Dendritic cell treated with granulocyte-macrophage colony-stimulating factor and Interleukin-4, amounts not matched to agents 40 ng/mL and 50 ng/mL, for 4 days (primary cell): ENCODE measurements around the gene ACRBP.

Experiments used
- H3K27ac Mint-ChIP-seq: one replicate; pipeline ENCODE4 v1.8.0; 2022; ENCODE audit warnings: mild to moderate bottlenecking, mixed read lengths
- H3K27me3 Mint-ChIP-seq: one replicate; pipeline ENCODE4 v1.8.0; 2022; ENCODE audit warnings: mild to moderate bottlenecking, mixed read lengths
- H3K36me3 Mint-ChIP-seq: one replicate; pipeline ENCODE4 v1.8.0; 2022; ENCODE audit warnings: low read depth, mixed read lengths
- H3K4me1 Mint-ChIP-seq: one replicate; pipeline ENCODE4 v1.8.0; 2022; ENCODE audit warnings: low read depth, mixed read lengths
- H3K4me3 Mint-ChIP-seq: one replicate; pipeline ENCODE4 v1.8.0; 2022; ENCODE audit warnings: mild to moderate bottlenecking, moderate library complexity, mixed read lengths
- H3K9me3 Mint-ChIP-seq: one replicate; pipeline ENCODE4 v1.8.0; 2022; ENCODE audit warnings: mixed read lengths
- intact Hi-C: fragments of 100-400 bp; cut with micrococcal nuclease; formaldehyde crosslinking; loops from one replicate; pipeline ENCODE4 v1.15.0; 2022

The ACRBP gene

DNA sequence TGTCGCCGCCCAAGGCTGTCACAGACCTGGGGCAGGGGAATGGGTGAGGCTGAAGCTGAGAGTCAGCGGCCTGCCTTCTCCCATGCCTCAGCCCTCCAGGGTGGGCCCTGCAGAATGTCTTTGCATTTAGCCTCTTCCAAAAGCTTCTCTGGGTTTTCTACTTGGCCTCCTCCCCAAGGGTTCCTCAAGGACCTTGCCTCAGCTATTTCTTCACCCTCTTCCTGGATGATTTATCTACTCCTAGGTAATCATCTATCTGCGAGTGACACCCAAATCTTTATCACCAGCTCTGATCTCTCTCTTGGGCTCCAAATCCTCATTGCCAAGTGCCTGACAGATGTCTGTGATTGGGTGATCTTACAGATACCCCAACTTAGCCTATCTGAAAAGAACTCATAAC lies 6.7 kb downstream of the ACRBP start:
- peak overlapping the region; percentile 88 for H3K27ac Mint-ChIP-seq
- intact Hi-C loops, result no loop called here
- no peak overlapping the region for H3K4me3 Mint-ChIP-seq
- H3K4me1 Mint-ChIP-seq, result peaks cover 93% of the 10 kb centered on the region
- H3K36me3 Mint-ChIP-seq, result no peaks in the 10 kb centered on the region
- H3K9me3 Mint-ChIP-seq, result no peaks in the 10 kb centered on the region
- no peaks in the 10 kb centered on the region for H3K27me3 Mint-ChIP-seq

DNA sequence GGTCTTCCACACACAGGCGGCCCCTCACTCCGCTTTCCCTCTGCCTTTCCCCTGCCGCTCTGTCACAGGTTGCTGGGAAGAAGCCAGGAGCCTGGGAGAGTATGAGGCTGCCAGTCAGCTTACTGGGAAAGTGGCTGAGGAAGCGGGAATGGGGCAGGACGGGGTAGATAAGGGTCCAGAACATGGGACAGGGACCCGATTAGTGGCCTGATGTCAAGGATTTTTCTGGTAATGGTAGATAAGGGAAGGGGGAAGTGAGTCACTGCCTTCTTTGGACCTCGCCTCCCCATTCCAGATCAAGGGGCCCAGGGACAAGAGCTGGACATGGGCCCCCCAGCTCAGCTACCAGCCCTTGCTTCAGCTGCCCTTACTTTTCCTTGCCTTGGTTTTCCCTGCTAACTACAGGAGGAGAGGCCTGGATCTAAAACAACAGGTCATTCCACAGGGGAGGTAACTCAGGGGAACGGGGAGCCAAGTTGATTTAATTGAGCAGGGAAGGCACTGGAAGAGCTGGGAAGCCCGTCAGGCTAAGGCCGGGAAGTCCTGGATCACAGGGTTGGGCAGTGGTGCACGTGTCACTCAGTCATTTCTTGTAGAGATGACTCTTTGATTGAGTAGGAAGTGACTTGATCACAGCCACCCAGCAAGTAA lies 8.0 kb downstream of the ACRBP start:
- intact Hi-C loops, result no loop called here
- H3K4me3 Mint-ChIP-seq, result no peak overlapping the region
- no peaks in the 10 kb centered on the region for H3K9me3 Mint-ChIP-seq
- H3K27ac Mint-ChIP-seq, result peak overlapping the region; percentile 88
- H3K4me1 Mint-ChIP-seq, result peaks cover 90% of the 10 kb centered on the region
- H3K27me3 Mint-ChIP-seq, result no peaks in the 10 kb centered on the region
- no peaks in the 10 kb centered on the region for H3K36me3 Mint-ChIP-seq

- Mint-ChIP-seq H3K36me3 (no peaks in the 10 kb centered on the region), H3K4me3 (peak overlapping the region; percentile 37), H3K4me1 (peaks cover 85% of the 10 kb centered on the region), H3K27ac (peak overlapping the region; percentile 88), H3K9me3 (no peaks in the 10 kb centered on the region), H3K27me3 (peaks cover 2% of the 10 kb centered on the region)
- intact Hi-C loops, result no loop called here
Observed at GRCh38 chr12:6638305-6638704, 8.9 kb downstream of the ACRBP start.

DNA sequence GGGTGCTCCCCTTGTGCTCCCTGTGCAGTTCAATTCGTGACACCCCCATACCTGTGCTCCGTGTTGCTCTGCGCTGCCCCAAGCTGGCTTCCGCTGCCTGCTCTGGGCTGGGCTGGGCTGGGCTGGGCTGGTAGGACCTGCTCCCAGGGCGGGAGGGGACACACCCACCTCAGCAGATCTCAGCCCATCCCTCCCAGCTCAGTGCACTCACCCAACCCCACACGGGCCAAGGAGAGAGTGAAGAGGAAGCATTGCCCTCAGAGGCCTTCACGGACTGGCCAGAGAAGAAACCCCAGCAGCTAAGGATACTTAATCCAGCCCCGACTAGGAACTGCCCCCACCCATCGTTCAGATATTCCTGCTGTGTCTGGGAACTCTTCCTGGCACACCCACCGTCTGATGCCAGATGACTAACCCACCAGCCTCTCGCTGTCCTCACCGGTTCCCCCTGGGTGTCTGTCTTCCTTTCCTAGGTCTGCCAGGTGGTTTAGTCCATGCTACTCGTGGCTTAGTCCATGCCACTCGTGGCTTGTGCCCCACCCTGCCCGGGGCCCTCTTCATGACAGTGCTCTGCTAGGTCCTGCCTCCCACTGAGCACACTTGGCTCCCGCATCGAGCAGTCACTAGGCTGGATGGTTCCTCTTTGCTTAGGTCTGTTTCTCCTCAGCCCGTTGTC lies 11.2 kb downstream of the ACRBP start, which contains the start of gene LPAR5:
Gene LPAR5, minus strand, starts transcription at position 104 of the 676 bp plus-strand sequence. CDS start 14,711 bp downstream, outside the sequence.
- peak within 1 kb of the TSS; percentile 85 for H3K27ac Mint-ChIP-seq
- peak within 1 kb of the TSS; percentile 44 for H3K4me3 Mint-ChIP-seq
- peaks cover 85% of the 10 kb centered on the region for H3K4me1 Mint-ChIP-seq
- H3K9me3 Mint-ChIP-seq, result no peaks in the 10 kb centered on the region
- H3K36me3 Mint-ChIP-seq, result no peaks in the 10 kb centered on the region
- H3K27me3 Mint-ChIP-seq, result peaks cover 3% of the 10 kb centered on the region
- intact Hi-C loops, result no loop called here

DNA sequence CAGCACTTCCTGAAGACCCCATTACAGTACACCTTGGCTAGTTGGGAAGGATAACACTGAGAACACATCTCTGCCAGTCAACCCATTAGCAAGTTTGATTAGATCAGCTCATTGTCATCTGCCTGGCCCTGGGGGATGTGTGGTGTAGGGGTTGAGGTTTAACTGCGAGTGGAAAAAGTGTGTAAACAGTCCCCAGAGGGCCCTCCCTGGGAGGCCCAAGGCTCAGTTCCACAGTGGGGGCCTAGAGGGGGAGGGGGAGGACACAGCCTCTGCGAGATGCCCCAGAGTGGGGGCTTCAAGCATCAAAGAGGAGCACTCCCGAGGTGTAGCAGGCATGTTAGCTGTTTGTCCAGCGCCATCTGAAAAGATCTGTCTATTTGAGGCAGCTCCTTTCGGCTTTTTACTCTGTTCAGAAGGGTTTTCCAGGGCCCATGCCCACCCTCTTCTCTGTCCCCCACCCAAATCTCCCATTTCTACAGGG lies 11.8 kb downstream of the ACRBP start:
- no peaks in the 10 kb centered on the region for H3K9me3 Mint-ChIP-seq
- peaks cover 85% of the 10 kb centered on the region for H3K4me1 Mint-ChIP-seq
- H3K27ac Mint-ChIP-seq, result peak overlapping the region; percentile 85
- peak overlapping the region; percentile 44 for H3K4me3 Mint-ChIP-seq
- intact Hi-C loops, result no loop called here
- H3K27me3 Mint-ChIP-seq, result peaks cover 3% of the 10 kb centered on the region
- H3K36me3 Mint-ChIP-seq, result no peaks in the 10 kb centered on the region

- intact Hi-C loops, result no loop called here
- Mint-ChIP-seq H3K36me3 (no peaks in the 10 kb centered on the region), H3K27me3 (peaks cover 3% of the 10 kb centered on the region), H3K9me3 (no peaks in the 10 kb centered on the region), H3K4me3 (no peak overlapping the region), H3K27ac (peak overlapping the region; percentile 86), H3K4me1 (peaks cover 58% of the 10 kb centered on the region)
Observed at GRCh38 chr12:6632026-6632983, 14.9 kb downstream of the ACRBP start.

- intact Hi-C loops, result no loop called here
- H3K9me3 Mint-ChIP-seq, result no peaks in the 10 kb centered on the region
Observed at GRCh38 chr12:6631549-6631961, 15.7 kb downstream of the ACRBP start.

GRCh38 chr12:6630736-6631135 lies 16.5 kb downstream of the ACRBP start:
- Mint-ChIP-seq H3K4me1 (peaks cover 45% of the 10 kb centered on the region), H3K4me3 (no peak overlapping the region), H3K27me3 (peaks cover 3% of the 10 kb centered on the region), H3K27ac (peak overlapping the region; percentile 86), H3K36me3 (no peaks in the 10 kb centered on the region), H3K9me3 (no peaks in the 10 kb centered on the region)
- intact Hi-C loops, result no loop called here

More at GRCh38 chr12:6631549-6631961, 15.7 kb downstream of the ACRBP start:
- Mint-ChIP-seq H3K27ac (peak overlapping the region; percentile 86), H3K4me1 (peaks cover 53% of the 10 kb centered on the region), H3K27me3 (peaks cover 3% of the 10 kb centered on the region), H3K36me3 (no peaks in the 10 kb centered on the region), H3K4me3 (no peak overlapping the region)

- no peak overlapping the region for H3K27ac Mint-ChIP-seq
- no peak overlapping the region for H3K4me3 Mint-ChIP-seq
- H3K4me1 Mint-ChIP-seq, result peaks cover 33% of the 10 kb centered on the region
- intact Hi-C loops, result no loop called here
- H3K36me3 Mint-ChIP-seq, result no peaks in the 10 kb centered on the region
- no peaks in the 10 kb centered on the region for H3K9me3 Mint-ChIP-seq
- H3K27me3 Mint-ChIP-seq, result peaks cover 1% of the 10 kb centered on the region
Observed at GRCh38 chr12:6627616-6628015, 19.6 kb downstream of the ACRBP start.

DNA sequence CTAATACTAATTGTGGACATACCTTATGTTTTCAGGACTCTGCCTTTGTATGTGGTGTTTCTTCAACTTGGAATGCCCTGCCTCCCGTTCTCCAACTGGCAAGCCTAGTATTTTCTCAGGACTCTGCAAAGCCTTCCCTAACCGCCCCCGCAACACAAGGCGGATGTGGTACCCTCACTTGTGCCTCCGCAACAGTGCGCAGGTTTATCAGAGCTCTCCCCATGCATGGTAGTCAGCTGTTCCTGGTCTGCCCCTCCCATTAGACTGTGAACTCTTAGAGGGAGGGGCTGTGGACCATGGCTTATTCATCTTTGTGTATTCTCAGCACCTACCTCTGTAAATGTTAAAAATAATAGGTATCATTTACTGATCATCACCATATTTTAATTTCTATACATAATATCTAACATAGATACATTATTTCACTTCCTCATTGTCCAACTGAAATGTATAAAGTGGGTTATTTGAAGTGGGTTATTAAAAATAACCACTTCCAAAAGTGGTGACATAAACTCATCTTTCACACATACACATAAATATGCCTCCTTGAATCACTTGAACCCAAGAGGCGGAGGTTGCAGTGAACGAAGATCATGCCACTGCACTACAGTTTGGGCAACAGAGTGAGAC lies 20.5 kb downstream of the ACRBP start:
- intact Hi-C loops, result no loop called here
- Mint-ChIP-seq H3K9me3 (no peaks in the 10 kb centered on the region), H3K27ac (no peak overlapping the region), H3K4me1 (peaks cover 24% of the 10 kb centered on the region), H3K27me3 (no peaks in the 10 kb centered on the region), H3K4me3 (no peak overlapping the region), H3K36me3 (no peaks in the 10 kb centered on the region)

- Mint-ChIP-seq H3K27me3 (peaks cover 3% of the 10 kb centered on the region), H3K4me3 (peak overlapping the region; percentile 69), H3K9me3 (no peaks in the 10 kb centered on the region), H3K27ac (peak overlapping the region; percentile 81), H3K36me3 (peaks cover 7% of the 10 kb centered on the region), H3K4me1 (peaks cover 51% of the 10 kb centered on the region)
- intact Hi-C loops, result no loop called here
Observed at GRCh38 chr12:6620885-6621274, 26.4 kb downstream of the ACRBP start.

- peaks cover 7% of the 10 kb centered on the region for H3K36me3 Mint-ChIP-seq
- no peaks in the 10 kb centered on the region for H3K9me3 Mint-ChIP-seq
- peak overlapping the region; percentile 69 for H3K4me3 Mint-ChIP-seq
- intact Hi-C loops, result no loop called here
- H3K27ac Mint-ChIP-seq, result peak overlapping the region; percentile 81
- H3K27me3 Mint-ChIP-seq, result peaks cover 3% of the 10 kb centered on the region
- H3K4me1 Mint-ChIP-seq, result peaks cover 55% of the 10 kb centered on the region
Observed at GRCh38 chr12:6620137-6620884, 26.9 kb downstream of the ACRBP start.
